WTC11 (cell line): ENCODE measurements around the gene SHANK3.

Experiments used
- ATF1 ChIP-seq: sonication (generic); formaldehyde crosslinking; IDR thresholded peaks from 2 replicates; pipeline ENCODE4 v1.8.1; 2023; ENCODE audit warnings: mild to moderate bottlenecking, moderate library complexity, missing genetic modification reagents
- SMAD4 ChIP-seq: sonication (generic); formaldehyde crosslinking; IDR thresholded peaks from 2 replicates; pipeline ENCODE4 v1.8.0; 2022; ENCODE audit warnings: mild to moderate bottlenecking, missing genetic modification reagents

DNA sequence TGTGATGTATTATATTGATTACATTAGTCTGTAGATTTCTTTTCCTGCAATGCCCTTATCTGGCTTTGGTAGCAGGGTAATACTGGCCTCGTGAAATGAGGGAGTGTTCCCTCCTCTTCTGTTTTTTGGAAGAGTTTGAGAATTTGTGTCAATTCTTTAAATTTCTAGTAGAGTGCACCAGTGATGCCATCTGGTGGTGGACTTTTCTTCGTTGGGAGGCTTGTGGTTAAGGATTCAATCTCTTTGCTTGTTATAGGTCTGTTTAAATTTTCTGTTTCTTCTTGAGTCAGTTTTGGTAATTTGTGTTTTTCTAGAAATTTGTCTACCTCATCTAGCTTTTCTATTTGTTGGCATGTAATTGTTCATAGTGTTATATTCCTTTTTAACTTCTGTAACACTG, 18.9 kb downstream of the SHANK3 start:
- TF ChIP-seq ATF1 = no peak
- no peak for TF ChIP-seq SMAD4 (CRISPR knock-in tag)
